Right ventricle myocardium superior (tissue), 1 donor: ENCODE data around the gene ABHD13. TPM values are rescaled to one million over a fixed set of nuclear protein-coding genes. Genes with fewer than 3 reads are reported as not detected.
A peak's percentile ranks its signal among the peaks of the same experiment; 100 is the strongest.

Experiments used
- ATAC-seq: fragments of 200-7000 bp; cut with Tn5 transposase; one replicate; pipeline ENCODE4 v1.9.1; 2020; ENCODE audit warnings: mild to moderate bottlenecking; ENCODE audit not compliant: poor library complexity
- DNase-seq: peaks from one replicate; pipeline ENCODE4 v3.0.0-alpha.2; 2020
- intact Hi-C: fragments of 100-400 bp; cut with DNase I; formaldehyde crosslinking; loops from one replicate; pipeline ENCODE4 v1.11.2; 2022
- total RNA-seq: library from RNA; stranded (reverse); fragmentation: NEBNext Ultra II Directional; extraction: Animal tissue kit (Norgen Biotek cat#: 25700); gene quantifications from one replicate; pipeline ENCODE4 v1.2.1, GENCODE V29; 2021
- donor health status: DM: no; HTN: yes; CAD: no; lungs with severe emphysema.

ABHD13 gene
- total RNA-seq, 1 donor from 2014 or later = 4.7 TPM

DNA sequence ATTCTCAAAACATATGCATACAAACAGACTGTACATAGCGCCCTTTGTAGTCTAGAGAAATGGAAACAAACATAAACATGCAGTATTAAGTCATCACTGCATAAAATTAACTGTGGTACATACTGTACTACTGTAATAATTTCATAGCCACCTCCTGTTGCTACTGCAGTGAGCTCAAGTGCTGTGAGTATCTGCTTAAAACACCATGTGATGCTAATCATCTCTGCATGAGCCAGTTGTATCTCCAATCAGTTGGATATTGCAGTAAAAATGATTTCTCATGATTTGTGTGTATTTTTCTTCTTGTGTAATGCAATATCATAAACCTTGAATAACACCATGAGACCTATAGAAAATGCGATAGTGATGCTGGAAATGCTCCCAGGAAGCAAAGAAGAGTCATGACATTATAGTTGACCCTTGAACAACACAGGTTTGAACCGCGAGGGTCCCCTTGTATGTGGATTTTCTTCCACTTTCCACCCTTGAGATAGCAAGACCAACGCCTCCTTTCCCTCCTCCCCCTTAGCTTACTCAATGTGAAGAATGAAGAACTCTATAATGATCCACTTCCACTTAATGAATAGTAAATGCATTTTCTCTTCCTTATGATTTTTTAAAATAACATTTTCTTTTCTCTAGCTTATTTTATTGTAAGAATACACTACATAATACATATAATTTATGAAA is 55.4 kb downstream of the ABHD13 start:
- DNase-seq (no peak), ATAC-seq (no peak)
- intact Hi-C loops = no loop called here

GRCh38 chr13:108274718-108275117 is 56.5 kb downstream of the ABHD13 start:
- no peak for ATAC-seq
- intact Hi-C loops = no loop called here
- DNase-seq = no peak

- intact Hi-C loops = no loop called here
- DNase-seq (peak; percentile 80), ATAC-seq (peak; percentile 97)
Measured at GRCh38 chr13:108276060-108276459, 57.9 kb downstream of the ABHD13 start.

GRCh38 chr13:108278466-108278865 is 60.3 kb downstream of the ABHD13 start:
- ATAC-seq (no peak), DNase-seq (no peak)
- intact Hi-C loops = no loop called here

DNA sequence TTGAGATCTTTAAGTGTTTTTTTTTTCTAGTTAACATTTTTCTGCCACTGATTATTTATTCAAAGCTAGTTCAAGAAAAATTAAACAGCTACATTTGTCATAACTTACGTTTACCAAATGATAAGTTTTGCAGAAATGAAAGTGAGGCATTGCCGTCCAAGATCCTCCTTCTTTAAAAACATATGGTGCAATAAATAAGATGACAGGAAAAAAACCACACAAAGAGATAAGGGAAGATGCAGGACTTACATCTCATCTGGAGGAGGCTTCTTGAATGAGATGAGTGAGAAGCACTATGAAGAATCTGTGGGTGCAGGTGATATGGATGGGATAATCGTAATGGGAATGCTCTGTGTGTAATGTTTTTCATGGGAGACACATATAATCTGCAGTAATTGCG is 63.7 kb downstream of the ABHD13 start:
- intact Hi-C loops = no loop called here
- ATAC-seq (no peak), DNase-seq (no peak)

- intact Hi-C loops = no loop called here
- no peak for DNase-seq
- ATAC-seq = peak; percentile 75
Measured at GRCh38 chr13:108283110-108283509, 64.9 kb downstream of the ABHD13 start.

Other genes with a start within 250 kb of the ABHD13 start
- 6.5 TPM for gene LIG4, start 2.9 kb upstream of the ABHD13 start, total RNA-seq
- gene TNFSF13B, start 51.3 kb downstream of the ABHD13 start, total RNA-seq = 1.6 TPM